HEK293 (cell line): Measurements from ENCODE around the gene NAV2.

Experiments
- ATF2 ChIP-seq: fragments of 450-650 bp; formaldehyde crosslinking; IDR thresholded peaks from 2 replicates; pipeline ENCODE4 v1.5.1; 2016; ENCODE audit warnings: missing biosample characterization, missing genetic modification characterization, low read depth
- FEZF1 ChIP-seq: fragments of 450-650 bp; formaldehyde crosslinking; IDR thresholded peaks from 2 replicates; pipeline ENCODE4 v1.5.1; 2016; ENCODE audit warnings: missing biosample characterization, missing genetic modification characterization
- REST ChIP-seq: fragments of 450-650 bp; formaldehyde crosslinking; IDR thresholded peaks from 2 replicates; pipeline ENCODE4 v1.5.1; 2016; ENCODE audit warnings: missing biosample characterization, missing genetic modification characterization
- TCF7L2 ChIP-seq: IDR thresholded peaks from 2 replicates; pipeline ENCODE4 v1.6.1; 2011; ENCODE audit warnings: low read depth, mild to moderate bottlenecking, inconsistent platforms, low read length, moderate library complexity, borderline replicate concordance
- TSHZ1 ChIP-seq: fragments of 450-650 bp; formaldehyde crosslinking; IDR thresholded peaks from 2 replicates; pipeline ENCODE4 v1.5.1; 2016; ENCODE audit warnings: missing biosample characterization, missing genetic modification characterization, borderline replicate concordance
- ZBTB44 ChIP-seq: fragments of 450-650 bp; IDR thresholded peaks from 2 replicates; pipeline ENCODE4 v1.5.1; 2018; ENCODE audit warnings: missing biosample characterization, mild to moderate bottlenecking, missing genetic modification characterization
- ZNF169 ChIP-seq: fragments of 450-650 bp; formaldehyde crosslinking; IDR thresholded peaks from 2 replicates; pipeline ENCODE4 v1.5.1; 2016; ENCODE audit warnings: missing biosample characterization, missing genetic modification characterization
- ZNF223 ChIP-seq: fragments of 450-650 bp; formaldehyde crosslinking; IDR thresholded peaks from 2 replicates; pipeline ENCODE4 v1.5.1; 2016; ENCODE audit warnings: missing biosample characterization, missing genetic modification characterization
- ZNF398 ChIP-seq: fragments of 450-650 bp; formaldehyde crosslinking; IDR thresholded peaks from 2 replicates; pipeline ENCODE4 v1.5.1; 2017; ENCODE audit warnings: missing biosample characterization, missing genetic modification characterization
- ZNF518A ChIP-seq: fragments of 450-650 bp; formaldehyde crosslinking; conservative IDR thresholded peaks from 2 replicates; pipeline ENCODE4 v1.5.1; 2016; ENCODE audit warnings: low read depth, missing biosample characterization, missing genetic modification characterization
- ZNF571 ChIP-seq: fragments of 450-650 bp; formaldehyde crosslinking; IDR thresholded peaks from 2 replicates; pipeline ENCODE4 v1.5.0; 2017; ENCODE audit warnings: missing biosample characterization, missing genetic modification characterization
- ZNF580 ChIP-seq: fragments of 450-650 bp; formaldehyde crosslinking; IDR thresholded peaks from 2 replicates; pipeline ENCODE4 v1.5.1; 2016; ENCODE audit warnings: missing biosample characterization, missing genetic modification characterization

GRCh38 chr11:19955660-19956059 is 243.0 kb downstream of the NAV2 start:
- no peak for TF ChIP-seq FEZF1 (tag by site-specific recombination)
- TF ChIP-seq ZBTB44 (tag by site-specific recombination): no peak
- TF ChIP-seq REST: no peak
- no peak for TF ChIP-seq ZNF518A (tag by site-specific recombination)
- no peak for TF ChIP-seq ZNF223 (tag by site-specific recombination)
- no peak for TF ChIP-seq TCF7L2
- no peak for TF ChIP-seq ATF2
- TF ChIP-seq ZNF169 (tag by site-specific recombination): no peak
- no peak for TF ChIP-seq TSHZ1 (tag by site-specific recombination)
- no peak for TF ChIP-seq ZNF398
- TF ChIP-seq ZNF571 (tag by site-specific recombination): no peak
- TF ChIP-seq ZNF580 (tag by site-specific recombination): no peak
